ENCODE results near the gene CGRRF1.

GRCh38 chr14:54577977-54578376, 68.3 kb downstream of the CGRRF1 start:
- TF ChIP-seq SIN3A (IDR thresholded peaks at IDR 0.05; ENCODE audit: borderline replicate concordance, insufficient read depth, low read depth, low read length) (no peak), CTCF (IDR thresholded peaks at IDR 0.05) (no peak), POLR2AphosphoS5 (IDR thresholded peaks at IDR 0.05; ENCODE audit: low read depth, low read length) (no peak), TCF7L2 (IDR thresholded peaks at IDR 0.05; ENCODE audit: low read depth, low read length) (no peak), REST (IDR thresholded peaks at IDR 0.05; ENCODE audit: insufficient read depth in 1 of 2, low read depth in 2 of 2, low read length in 1 of 2) (no peak)

Data from Panc1 (cell line).